Measurements from ENCODE around the gene VTN. TPM values are rescaled to one million over a fixed set of nuclear protein-coding genes. Genes with fewer than 3 reads are reported as not detected.

VTN gene
- total and polyA plus RNA-seq, 3 donors from 2014 or later, result 6.5 to 57.9 (median 9.7) TPM

GRCh38 chr17:28405632-28406472, 35.7 kb upstream of the VTN start, which contains the start of gene SLC46A1:
Gene SLC46A1, minus strand, starts transcription at chr17:28406212. Its CDS starts 98 bp downstream, at chr17:28406114.
- 1 to 3% methylated on average over 6 to 69 of the region's 70 CpGs for WGBS, 2 donors
- Histone ChIP-seq H3K27ac (peak within 1 kb of the TSS in 1 of 2 donors; percentile 14), H3K9me3 (no peaks in the 10 kb centered on the region), H3K27me3 (no peaks in the 10 kb centered on the region), H3K36me3 (ENCODE audit: low read depth, missing control alignments) (no peaks in the 10 kb centered on the region), H3K4me3 (peak within 1 kb of the TSS; percentile 80 to 84), H3K4me1 (peaks cover 12% of the 10 kb centered on the region)
- DNase-seq, result peak; percentile 74
- intact Hi-C loops (cut with DNase I; ENCODE audit: low total_unique reads), result no loop called here
- no peak for TF ChIP-seq POLR2A (IDR thresholded peaks at IDR 0.05)
- no peak for TF ChIP-seq CTCF (IDR thresholded peaks at IDR 0.05)

GRCh38 chr17:28404812-28405570, 34.9 kb upstream of the VTN start:
- peak overlapping the region in 1 of 2 donors; percentile 14 for H3K27ac ChIP-seq
- TF ChIP-seq CTCF (IDR thresholded peaks at IDR 0.05) (no peak), POLR2A (IDR thresholded peaks at IDR 0.05) (no peak)

GRCh38 chr17:28404461-28404811, 34.3 kb upstream of the VTN start:
- Histone ChIP-seq H3K27ac (no peak overlapping the region), H3K4me1 (peaks cover 12% of the 10 kb centered on the region), H3K36me3 (ENCODE audit: low read depth, missing control alignments) (no peaks in the 10 kb centered on the region), H3K9me3 (no peaks in the 10 kb centered on the region), H3K27me3 (no peaks in the 10 kb centered on the region), H3K4me3 (no peak overlapping the region)
- DNase-seq, result no peak
- no peak for TF ChIP-seq CTCF (IDR thresholded peaks at IDR 0.05)
- no peak for TF ChIP-seq POLR2A (IDR thresholded peaks at IDR 0.05)
- intact Hi-C loops (cut with DNase I; ENCODE audit: low total_unique reads), result no loop called here
- WGBS, 2 donors, result 74 to 82% methylated on average over 5 of the region's 5 CpGs

More at GRCh38 chr17:28404812-28405570, 34.9 kb upstream of the VTN start:
- intact Hi-C loops (cut with DNase I; ENCODE audit: low total_unique reads), result no loop called here
- DNase-seq, result peak; percentile 27
- Histone ChIP-seq H3K36me3 (ENCODE audit: low read depth, missing control alignments) (no peaks in the 10 kb centered on the region), H3K27me3 (no peaks in the 10 kb centered on the region), H3K4me1 (peaks cover 12% of the 10 kb centered on the region), H3K9me3 (no peaks in the 10 kb centered on the region), H3K4me3 (peak overlapping the region; percentile 80 to 84)
- WGBS, 2 donors, result 20 to 23% methylated on average over 15 to 33 of the region's 33 CpGs

- Histone ChIP-seq H3K4me1 (peaks cover 12% of the 10 kb centered on the region), H3K27me3 (no peaks in the 10 kb centered on the region), H3K36me3 (ENCODE audit: low read depth, missing control alignments) (no peaks in the 10 kb centered on the region), H3K4me3 (no peak overlapping the region), H3K27ac (no peak overlapping the region), H3K9me3 (no peaks in the 10 kb centered on the region)
- 79 to 84% methylated on average over 2 of the region's 2 CpGs for WGBS, 2 donors
- TF ChIP-seq POLR2A (IDR thresholded peaks at IDR 0.05) (no peak), CTCF (IDR thresholded peaks at IDR 0.05) (no peak)
- intact Hi-C loops (cut with DNase I; ENCODE audit: low total_unique reads), result no loop called here
- DNase-seq, result no peak
Measured at GRCh38 chr17:28404007-28404406, 33.9 kb upstream of the VTN start.
